Caki2 (cell line): ENCODE data around the gene PDE10A. TPM values are rescaled to one million over a fixed set of nuclear protein-coding genes. Genes with fewer than 3 reads are reported as not detected.
"Not testable (repeated sequence)": the region's sequence is repeated elsewhere in the genome, so short reads cannot be mapped to it uniquely, and the experiment has no call there.

Source experiments
- DNase-seq: peaks from one replicate; pipeline ENCODE4 v3.0.0-alpha.2; 2015; ENCODE audit warnings: low read depth
- in situ Hi-C: cut with HindIII; loops from 2 replicates; pipeline ENCODE4 v1.10.0; 2016; ENCODE audit warnings: low sequenced_read_pairs, low pct_unique_long_range_greater_than_20kb, mixed read lengths
- total RNA-seq: library from RNA; depleted of rRNA; stranded (reverse); fragments of >200 nt; shearing (Covaris generic); gene quantifications from 2 replicates; pipeline ENCODE4 v1.2.3, GENCODE V29; 2014; ENCODE audit warnings: low replicate concordance

The PDE10A gene
- total RNA-seq, 1 experiment from 2014 or later, result 4.6 TPM

- in situ Hi-C loops, result no loop called here
- no peak for DNase-seq
Measured at GRCh38 chr6:165579151-165579550, 83.9 kb downstream of the PDE10A start.

GRCh38 chr6:165577556-165577955 is 85.5 kb downstream of the PDE10A start:
- in situ Hi-C loops, result no loop called here
- no peak for DNase-seq

GRCh38 chr6:165575158-165575549 is 87.9 kb downstream of the PDE10A start:
- in situ Hi-C loops, result no loop called here
- DNase-seq, result no peak

GRCh38 chr6:165574220-165575157 is 88.6 kb downstream of the PDE10A start:
- in situ Hi-C loops, result no loop called here
- peak; percentile 74 for DNase-seq

- DNase-seq, result peak; percentile 64
Measured at GRCh38 chr6:165573671-165574070, 89.4 kb downstream of the PDE10A start.

GRCh38 chr6:165571721-165572132 is 91.3 kb downstream of the PDE10A start:
- in situ Hi-C loops, result no loop called here
- no peak for DNase-seq

More at GRCh38 chr6:165573671-165574070, 89.4 kb downstream of the PDE10A start:
- in situ Hi-C loops, result no loop called here

- in situ Hi-C loops, result no loop called here
- DNase-seq, result peak; percentile 38
Measured at GRCh38 chr6:165571068-165571682, 91.9 kb downstream of the PDE10A start.

- DNase-seq, result no peak
- in situ Hi-C loops, result no loop called here
Measured at GRCh38 chr6:165568326-165568725, 94.7 kb downstream of the PDE10A start.

- no peak for DNase-seq
- in situ Hi-C loops, result no loop called here
Measured at GRCh38 chr6:165566088-165566828, 96.8 kb downstream of the PDE10A start.

- no peak for DNase-seq
- in situ Hi-C loops, result no loop called here
Measured at GRCh38 chr6:165562421-165563090, 100.5 kb downstream of the PDE10A start.

GRCh38 chr6:165559632-165560031 is 103.4 kb downstream of the PDE10A start:
- in situ Hi-C loops, result no loop called here
- DNase-seq, result no peak

GRCh38 chr6:165558097-165558496 is 104.9 kb downstream of the PDE10A start:
- in situ Hi-C loops, DNase-seq: not testable (repeated sequence)

- in situ Hi-C loops, result no loop called here
- DNase-seq, result no peak
Measured at GRCh38 chr6:165557674-165558073, 105.4 kb downstream of the PDE10A start.

GRCh38 chr6:165556116-165556843 is 106.8 kb downstream of the PDE10A start:
- in situ Hi-C loops, result no loop called here
- DNase-seq, result peak; percentile 32

GRCh38 chr6:165554644-165555043 is 108.4 kb downstream of the PDE10A start:
- DNase-seq, in situ Hi-C loops: not testable (repeated sequence)

GRCh38 chr6:165552248-165552736 is 110.7 kb downstream of the PDE10A start:
- DNase-seq, result no peak
- in situ Hi-C loops, result no loop called here

GRCh38 chr6:165551828-165552227 is 111.2 kb downstream of the PDE10A start:
- in situ Hi-C loops, result no loop called here
- DNase-seq, result no peak
